HEK293 (cell line): ENCODE results near the gene THSD4.

Experiments used
- CTCF ChIA-PET: fragments of 350-600 bp; formaldehyde crosslinking; extraction: SDS; loops from one replicate; lab custom pipeline; 2021; ENCODE audit warnings: antibody characterized with exemption; lab: Yijun Ruan, JAX
- POLR2A ChIA-PET: fragments of 300-600 bp; formaldehyde crosslinking; extraction: SDS; loops from one replicate; lab custom pipeline; 2020; ENCODE audit warnings: antibody characterized with exemption, inconsistent platforms; lab: Yijun Ruan, JAX
- H3K27ac ChIP-seq: fragments of 200-500 bp; sonication (Bioruptor generic); 2 replicates; pipeline ENCODE4 v1.5.1; 2014; ENCODE audit warnings: low read depth, low read length, control low read depth, inconsistent platforms; ENCODE audit errors: extremely low read depth
- H3K36me3 ChIP-seq, 2 experiments: fragments of 200-500 bp in 1 of 2; sonication (Bioruptor generic) in 1 of 2; 1 replicate in 1 of 2; 2 replicates in 1 of 2; pipeline ENCODE4 v1.5.1; 2014 to 2017; ENCODE audit warnings: inconsistent platforms in 2 of 2, low read length in 2 of 2; ENCODE audit not compliant: control insufficient read depth in 2 of 2, insufficient read depth in 1 of 2
- H3K4me1 ChIP-seq: fragments of 200-500 bp; sonication (Bioruptor generic); 2 replicates; pipeline ENCODE4 v1.5.1; 2014; ENCODE audit warnings: mild to moderate bottlenecking, low read length, inconsistent platforms; ENCODE audit not compliant: control insufficient read depth, insufficient read depth
- H3K4me3 ChIP-seq: 2 replicates; pipeline ENCODE4 v1.5.1; 2011; ENCODE audit warnings: low read depth, mild to moderate bottlenecking, control low read depth, low read length, moderate library complexity
- H3K9me3 ChIP-seq: fragments of 200-500 bp; sonication (Bioruptor generic); 2 replicates; pipeline ENCODE4 v1.5.1; 2014; ENCODE audit warnings: low read depth, low read length, inconsistent platforms; ENCODE audit not compliant: control insufficient read depth, insufficient read depth
- EGR2 ChIP-seq: fragments of 450-650 bp; formaldehyde crosslinking; IDR thresholded peaks from 2 replicates; pipeline ENCODE4 v1.5.1; 2016; ENCODE audit warnings: low read depth, missing biosample characterization, missing genetic modification characterization
- FEZF1 ChIP-seq: fragments of 450-650 bp; formaldehyde crosslinking; IDR thresholded peaks from 2 replicates; pipeline ENCODE4 v1.5.1; 2016; ENCODE audit warnings: missing biosample characterization, missing genetic modification characterization
- GFI1B ChIP-seq: fragments of 450-650 bp; formaldehyde crosslinking; IDR thresholded peaks from 2 replicates; pipeline ENCODE4 v1.5.1; 2016; ENCODE audit warnings: missing biosample characterization, missing genetic modification characterization
- HOXC10 ChIP-seq: sonication (generic); formaldehyde crosslinking; IDR thresholded peaks from 2 replicates; pipeline ENCODE4 v1.8.1; 2023; ENCODE audit warnings: mild to moderate bottlenecking, missing genetic modification reagents
- INSM2 ChIP-seq: fragments of 450-650 bp; formaldehyde crosslinking; IDR thresholded peaks from 2 replicates; pipeline ENCODE4 v1.5.1; 2016; ENCODE audit warnings: missing biosample characterization, missing genetic modification characterization
- KLF1 ChIP-seq: fragments of 450-650 bp; formaldehyde crosslinking; IDR thresholded peaks from 2 replicates; pipeline ENCODE4 v1.5.1; 2016; ENCODE audit warnings: missing biosample characterization, missing genetic modification characterization
- MZF1 ChIP-seq: fragments of 450-650 bp; formaldehyde crosslinking; IDR thresholded peaks from 2 replicates; pipeline ENCODE4 v1.5.1; 2017; ENCODE audit warnings: missing biosample characterization, missing genetic modification characterization, borderline replicate concordance
- PRDM2 ChIP-seq: fragments of 450-650 bp; formaldehyde crosslinking; IDR thresholded peaks from 2 replicates; pipeline ENCODE4 v1.5.1; 2016; ENCODE audit warnings: missing biosample characterization, missing genetic modification characterization, borderline replicate concordance
- SALL2 ChIP-seq: fragments of 450-650 bp; formaldehyde crosslinking; IDR thresholded peaks from 2 replicates; pipeline ENCODE4 v1.5.0; 2017; ENCODE audit warnings: missing biosample characterization, mild to moderate bottlenecking, missing genetic modification characterization, borderline replicate concordance
- ZBTB17 ChIP-seq: fragments of 450-650 bp; formaldehyde crosslinking; IDR thresholded peaks from 2 replicates; pipeline ENCODE4 v1.5.1; 2016; ENCODE audit warnings: missing biosample characterization, missing genetic modification characterization
- ZBTB26 ChIP-seq: fragments of 450-650 bp; formaldehyde crosslinking; optimal IDR thresholded peaks from 2 replicates; pipeline ENCODE3; 2016; ENCODE audit warnings: missing biosample characterization, mild to moderate bottlenecking, missing genetic modification characterization
- ZBTB48 ChIP-seq: fragments of 450-650 bp; formaldehyde crosslinking; IDR thresholded peaks from 2 replicates; pipeline ENCODE4 v1.5.1; 2016; ENCODE audit warnings: missing biosample characterization, missing genetic modification characterization
- ZFHX2 ChIP-seq: fragments of 450-650 bp; formaldehyde crosslinking; conservative IDR thresholded peaks from 2 replicates; pipeline ENCODE4 v1.5.1; 2016; ENCODE audit warnings: missing biosample characterization, missing genetic modification characterization
- ZNF169 ChIP-seq: fragments of 450-650 bp; formaldehyde crosslinking; IDR thresholded peaks from 2 replicates; pipeline ENCODE4 v1.5.1; 2016; ENCODE audit warnings: missing biosample characterization, missing genetic modification characterization
- ZNF202 ChIP-seq: fragments of 450-650 bp; formaldehyde crosslinking; IDR thresholded peaks from 2 replicates; pipeline ENCODE4 v1.5.1; 2016; ENCODE audit warnings: missing biosample characterization, missing genetic modification characterization, borderline replicate concordance
- ZNF214 ChIP-seq: fragments of 450-650 bp; formaldehyde crosslinking; IDR thresholded peaks from 2 replicates; pipeline ENCODE4 v1.5.1; 2017; ENCODE audit warnings: missing biosample characterization, mild to moderate bottlenecking, missing genetic modification characterization, borderline replicate concordance
- ZNF311 ChIP-seq: fragments of 450-650 bp; formaldehyde crosslinking; IDR thresholded peaks from 2 replicates; pipeline ENCODE4 v1.5.1; 2017; ENCODE audit warnings: missing biosample characterization, missing genetic modification characterization, borderline replicate concordance
- ZNF324 ChIP-seq: fragments of 450-650 bp; formaldehyde crosslinking; IDR thresholded peaks from 2 replicates; pipeline ENCODE4 v1.5.1; 2016; ENCODE audit warnings: missing biosample characterization, missing genetic modification characterization
- ZNF391 ChIP-seq: fragments of 450-650 bp; formaldehyde crosslinking; IDR thresholded peaks from 2 replicates; pipeline ENCODE4 v1.5.1; 2016; ENCODE audit warnings: low read depth, missing biosample characterization, missing genetic modification characterization, borderline replicate concordance
- ZNF398 ChIP-seq: fragments of 450-650 bp; formaldehyde crosslinking; IDR thresholded peaks from 2 replicates; pipeline ENCODE4 v1.5.1; 2017; ENCODE audit warnings: missing biosample characterization, missing genetic modification characterization
- ZNF48 ChIP-seq: fragments of 450-650 bp; formaldehyde crosslinking; IDR thresholded peaks from 2 replicates; pipeline ENCODE4 v1.5.1; 2016; ENCODE audit warnings: missing biosample characterization, missing genetic modification characterization
- ZNF530 ChIP-seq: fragments of 450-650 bp; formaldehyde crosslinking; IDR thresholded peaks from 2 replicates; pipeline ENCODE4 v1.5.1; 2016; ENCODE audit warnings: low read depth, missing biosample characterization, missing genetic modification characterization
- ZNF549 ChIP-seq: fragments of 450-650 bp; IDR thresholded peaks from 2 replicates; pipeline ENCODE4 v1.5.1; 2018; ENCODE audit warnings: missing biosample characterization, missing genetic modification characterization, mild to moderate bottlenecking, inconsistent platforms, moderate library complexity
- ZNF777 ChIP-seq: fragments of 450-650 bp; formaldehyde crosslinking; IDR thresholded peaks from 2 replicates; pipeline ENCODE4 v1.5.1; 2017; ENCODE audit warnings: missing biosample characterization, missing genetic modification characterization, borderline replicate concordance
- ZSCAN23 ChIP-seq: fragments of 450-650 bp; formaldehyde crosslinking; IDR thresholded peaks from 2 replicates; pipeline ENCODE4 v1.5.1; 2016; ENCODE audit warnings: missing biosample characterization, missing genetic modification characterization

Gene THSD4

GRCh38 chr15:71261418-71261817 is 146.1 kb downstream of the THSD4 start:
- no peak overlapping the region for H3K27ac ChIP-seq
- no peaks in the 10 kb centered on the region for H3K4me1 ChIP-seq
- ChIA-PET POLR2A (no interaction called here), CTCF (no interaction called here)
- no peak for TF ChIP-seq ZBTB26 (tag by site-specific recombination)
- no peak for TF ChIP-seq ZNF48 (tag by site-specific recombination)
- no peak for TF ChIP-seq EGR2 (tag by site-specific recombination)
- no peak for TF ChIP-seq ZBTB48
- TF ChIP-seq GFI1B (tag by site-specific recombination), result no peak
- TF ChIP-seq MZF1 (tag by site-specific recombination), result no peak
- no peak for TF ChIP-seq ZNF777 (tag by site-specific recombination)
- TF ChIP-seq ZSCAN23 (tag by site-specific recombination), result no peak
- no peak for TF ChIP-seq ZNF324 (tag by site-specific recombination)
- TF ChIP-seq ZNF311 (tag by site-specific recombination), result no peak
- TF ChIP-seq ZNF214, result no peak
- no peak for TF ChIP-seq ZFHX2 (tag by site-specific recombination)
- TF ChIP-seq ZNF398, result no peak
- TF ChIP-seq HOXC10, result no peak
- TF ChIP-seq ZNF549 (tag by site-specific recombination), result no peak
- TF ChIP-seq ZNF391 (tag by site-specific recombination), result no peak
- no peak for TF ChIP-seq KLF1
- no peaks in the 10 kb centered on the region for H3K9me3 ChIP-seq
- no peak overlapping the region for H3K4me3 ChIP-seq
- no peaks in the 10 kb centered on the region for H3K36me3 ChIP-seq

GRCh38 chr15:71261909-71262308 is 146.6 kb downstream of the THSD4 start:
- Histone ChIP-seq H3K36me3 (no peaks in the 10 kb centered on the region), H3K9me3 (no peaks in the 10 kb centered on the region), H3K4me1 (no peaks in the 10 kb centered on the region), H3K27ac (no peak overlapping the region), H3K4me3 (no peak overlapping the region)
- ChIA-PET POLR2A (no interaction called here), CTCF (no interaction called here)
- no peak for TF ChIP-seq ZNF202
- TF ChIP-seq SALL2 (tag by site-specific recombination), result no peak
- TF ChIP-seq PRDM2, result no peak
- TF ChIP-seq ZBTB17, result no peak
- no peak for TF ChIP-seq ZNF169 (tag by site-specific recombination)
- no peak for TF ChIP-seq INSM2 (tag by site-specific recombination)
- no peak for TF ChIP-seq ZBTB26 (tag by site-specific recombination)
- TF ChIP-seq FEZF1 (tag by site-specific recombination), result no peak
- TF ChIP-seq ZNF530 (tag by site-specific recombination), result no peak
- TF ChIP-seq ZNF777 (tag by site-specific recombination), result no peak
